ENCODE data around the gene SLC22A1. TPM values are rescaled to one million over a fixed set of nuclear protein-coding genes. Genes with fewer than 3 reads are reported as not detected.

SLC22A1 gene
- total and polyA plus RNA-seq, 7 donors = 0.17 to 3.3 (median 0.89) TPM

- Histone ChIP-seq H3K4me3 (no peak overlapping the region), H3K27ac (no peak overlapping the region), H3K36me3 (ENCODE audit: insufficient read depth in 1 of 2, low read depth in 1 of 2) (peaks cover 0 to 14% of the 10 kb centered on the region in 2 donors), H3K9me3 (no peaks in the 10 kb centered on the region), H3K27me3 (ENCODE audit: insufficient read depth in 3 of 3, low read length in 2 of 3) (no peaks in the 10 kb centered on the region), H3K4me1 (no peaks in the 10 kb centered on the region)
- DNase-seq = no peak
- WGBS, 3 donors = 93 to 95% (median 94%) methylated on average over 2 of the region's 2 CpGs
- intact Hi-C loops (cut with DNase I) = no loop called here
- TF ChIP-seq, protein P1, sequence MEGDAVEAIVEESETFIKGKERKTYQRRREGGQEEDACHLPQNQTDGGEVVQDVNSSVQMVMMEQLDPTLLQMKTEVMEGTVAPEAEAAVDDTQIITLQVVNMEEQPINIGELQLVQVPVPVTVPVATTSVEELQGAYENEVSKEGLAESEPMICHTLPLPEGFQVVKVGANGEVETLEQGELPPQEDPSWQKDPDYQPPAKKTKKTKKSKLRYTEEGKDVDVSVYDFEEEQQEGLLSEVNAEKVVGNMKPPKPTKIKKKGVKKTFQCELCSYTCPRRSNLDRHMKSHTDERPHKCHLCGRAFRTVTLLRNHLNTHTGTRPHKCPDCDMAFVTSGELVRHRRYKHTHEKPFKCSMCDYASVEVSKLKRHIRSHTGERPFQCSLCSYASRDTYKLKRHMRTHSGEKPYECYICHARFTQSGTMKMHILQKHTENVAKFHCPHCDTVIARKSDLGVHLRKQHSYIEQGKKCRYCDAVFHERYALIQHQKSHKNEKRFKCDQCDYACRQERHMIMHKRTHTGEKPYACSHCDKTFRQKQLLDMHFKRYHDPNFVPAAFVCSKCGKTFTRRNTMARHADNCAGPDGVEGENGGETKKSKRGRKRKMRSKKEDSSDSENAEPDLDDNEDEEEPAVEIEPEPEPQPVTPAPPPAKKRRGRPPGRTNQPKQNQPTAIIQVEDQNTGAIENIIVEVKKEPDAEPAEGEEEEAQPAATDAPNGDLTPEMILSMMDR (IDR thresholded peaks at IDR 0.05) = no peak
- ATAC-seq = peak in 1 of 4 donors; percentile 9
Observed at GRCh38 chr6:160116411-160116810, 5.2 kb upstream of the SLC22A1 start.

GRCh38 chr6:160117137-160117536 is 4.5 kb upstream of the SLC22A1 start:
- H3K27ac ChIP-seq = no peak overlapping the region
- TF ChIP-seq, protein P1 (IDR thresholded peaks at IDR 0.05) = no peak
- H3K4me3 ChIP-seq = no peak overlapping the region
- no peaks in the 10 kb centered on the region for H3K9me3 ChIP-seq
- WGBS, 3 donors = 88 to 98% (median 97%) methylated on average over 6 of the region's 6 CpGs
- DNase-seq = no peak
- no peaks in the 10 kb centered on the region for H3K27me3 ChIP-seq (ENCODE audit: insufficient read depth in 3 of 3, low read length in 2 of 3)
- H3K4me1 ChIP-seq = no peaks in the 10 kb centered on the region
- no peak for ATAC-seq
- peaks cover 0 to 18% of the 10 kb centered on the region in 2 donors for H3K36me3 ChIP-seq (ENCODE audit: insufficient read depth in 1 of 2, low read depth in 1 of 2)
- intact Hi-C loops (cut with DNase I) = no loop called here

DNA sequence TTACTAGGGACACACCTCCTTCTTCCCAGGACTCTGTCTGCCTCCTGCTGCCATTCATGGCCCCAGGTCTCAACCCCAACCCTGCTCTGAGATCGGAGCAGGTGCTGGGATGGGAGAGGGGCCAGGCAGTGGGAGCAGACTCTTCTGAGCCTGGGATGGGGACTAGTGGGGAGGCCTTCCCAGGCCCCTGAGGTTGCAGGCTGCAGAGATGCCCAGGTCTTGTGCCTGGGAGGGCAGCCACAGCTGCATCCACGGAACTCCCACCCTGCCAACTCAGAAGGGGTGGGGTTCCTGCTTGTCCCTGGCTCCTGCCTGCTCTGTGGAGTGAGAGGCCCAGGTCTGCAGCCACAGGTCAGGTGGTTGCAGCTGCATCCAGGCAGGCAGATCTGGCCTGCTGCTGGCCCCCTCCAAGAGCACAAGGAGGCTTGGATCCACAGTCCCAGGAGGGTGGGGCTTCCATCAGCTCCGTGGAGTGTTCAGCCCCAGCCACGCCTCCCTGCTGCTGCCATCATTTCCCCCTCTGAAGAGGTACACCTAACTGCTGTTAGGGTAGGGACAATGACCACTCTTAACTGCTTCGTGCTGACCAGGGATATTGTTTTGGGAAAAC is 2.9 kb upstream of the SLC22A1 start:
- intact Hi-C loops (cut with DNase I) = no loop called here

DNA sequence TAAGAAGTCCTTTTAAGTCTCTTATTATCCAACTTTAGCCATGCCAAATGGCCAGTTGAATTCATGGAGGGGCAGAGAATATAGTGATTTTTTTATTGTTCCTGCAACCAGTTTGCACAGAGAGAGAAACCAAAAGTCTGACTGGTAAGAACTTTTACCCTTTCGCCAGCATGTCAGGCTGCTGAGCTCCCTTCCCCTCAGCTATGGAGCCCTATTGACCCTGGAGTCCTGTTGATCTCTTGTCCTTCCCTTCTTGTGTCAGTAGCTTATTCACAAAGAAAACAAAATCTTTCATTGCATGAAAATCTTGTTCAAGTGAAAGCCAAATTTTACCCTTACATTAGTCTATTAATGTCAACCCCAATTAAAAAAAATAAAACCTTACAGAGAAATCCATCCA is 1.5 kb upstream of the SLC22A1 start:
- intact Hi-C loops (cut with DNase I) = no loop called here
- TF ChIP-seq, protein P1 (IDR thresholded peaks at IDR 0.05) = no peak
- Histone ChIP-seq H3K4me1 (no peaks in the 10 kb centered on the region), H3K9me3 (no peaks in the 10 kb centered on the region), H3K27me3 (ENCODE audit: insufficient read depth in 3 of 3, low read length in 2 of 3) (no peaks in the 10 kb centered on the region), H3K36me3 (ENCODE audit: insufficient read depth in 1 of 2, low read depth in 1 of 2) (peaks cover 0 to 14% of the 10 kb centered on the region in 2 donors), H3K4me3 (no peak overlapping the region), H3K27ac (no peak overlapping the region)
- DNase-seq (no peak), ATAC-seq (no peak)
- 90 to 96% (median 92%) methylated on average over 1 of the region's 1 CpG for WGBS, 3 donors

More for the DNA sequence above, 2.9 kb upstream of the SLC22A1 start:
- TF ChIP-seq, protein P1 (IDR thresholded peaks at IDR 0.05) = no peak
- no peaks in the 10 kb centered on the region for H3K27me3 ChIP-seq (ENCODE audit: insufficient read depth in 3 of 3, low read length in 2 of 3)
- H3K4me1 ChIP-seq = no peaks in the 10 kb centered on the region
- H3K27ac ChIP-seq = no peak overlapping the region
- ATAC-seq = peak in 1 of 4 donors; percentile 21
- H3K4me3 ChIP-seq = no peak overlapping the region
- no peak for DNase-seq
- H3K36me3 ChIP-seq (ENCODE audit: insufficient read depth in 1 of 2, low read depth in 1 of 2) = peaks cover 0 to 14% of the 10 kb centered on the region in 2 donors
- no peaks in the 10 kb centered on the region for H3K9me3 ChIP-seq
- WGBS, 3 donors = 74 to 83% (median 79%) methylated on average over 5 of the region's 5 CpGs

DNA sequence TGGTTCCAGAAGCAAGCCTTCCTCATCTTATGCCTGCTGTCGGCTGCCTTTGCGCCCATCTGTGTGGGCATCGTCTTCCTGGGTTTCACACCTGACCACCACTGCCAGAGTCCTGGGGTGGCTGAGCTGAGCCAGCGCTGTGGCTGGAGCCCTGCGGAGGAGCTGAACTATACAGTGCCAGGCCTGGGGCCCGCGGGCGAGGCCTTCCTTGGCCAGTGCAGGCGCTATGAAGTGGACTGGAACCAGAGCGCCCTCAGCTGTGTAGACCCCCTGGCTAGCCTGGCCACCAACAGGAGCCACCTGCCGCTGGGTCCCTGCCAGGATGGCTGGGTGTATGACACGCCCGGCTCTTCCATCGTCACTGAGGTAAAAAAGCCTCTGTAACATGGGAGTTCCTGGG is 366 bp downstream of the SLC22A1 start:
- Histone ChIP-seq H3K4me1 (no peaks in the 10 kb centered on the region), H3K9me3 (no peaks in the 10 kb centered on the region), H3K36me3 (ENCODE audit: insufficient read depth in 1 of 2, low read depth in 1 of 2) (peaks cover 0 to 14% of the 10 kb centered on the region in 2 donors), H3K27me3 (ENCODE audit: insufficient read depth in 3 of 3, low read length in 2 of 3) (no peaks in the 10 kb centered on the region), H3K27ac (no peak overlapping the region), H3K4me3 (no peak overlapping the region)
- DNase-seq (no peak), ATAC-seq (peak in 1 of 4 donors; percentile 14)
- TF ChIP-seq, protein P1 (IDR thresholded peaks at IDR 0.05) = no peak
- WGBS, 3 donors = 87 to 96% (median 87%) methylated on average over 14 of the region's 14 CpGs
- intact Hi-C loops (cut with DNase I) = no loop called here

Data from psoas muscle (tissue), 8 donors.